NCI-H774 (cell line): Measurements from ENCODE around the gene RNF31.
A peak's percentile ranks its signal among the peaks of the same experiment; 100 is the strongest.

Experiments
- DNase-seq: peaks from one replicate; lab custom pipeline; 2025; lab: John Stamatoyannopoulos, UW

The RNF31 gene

DNA sequence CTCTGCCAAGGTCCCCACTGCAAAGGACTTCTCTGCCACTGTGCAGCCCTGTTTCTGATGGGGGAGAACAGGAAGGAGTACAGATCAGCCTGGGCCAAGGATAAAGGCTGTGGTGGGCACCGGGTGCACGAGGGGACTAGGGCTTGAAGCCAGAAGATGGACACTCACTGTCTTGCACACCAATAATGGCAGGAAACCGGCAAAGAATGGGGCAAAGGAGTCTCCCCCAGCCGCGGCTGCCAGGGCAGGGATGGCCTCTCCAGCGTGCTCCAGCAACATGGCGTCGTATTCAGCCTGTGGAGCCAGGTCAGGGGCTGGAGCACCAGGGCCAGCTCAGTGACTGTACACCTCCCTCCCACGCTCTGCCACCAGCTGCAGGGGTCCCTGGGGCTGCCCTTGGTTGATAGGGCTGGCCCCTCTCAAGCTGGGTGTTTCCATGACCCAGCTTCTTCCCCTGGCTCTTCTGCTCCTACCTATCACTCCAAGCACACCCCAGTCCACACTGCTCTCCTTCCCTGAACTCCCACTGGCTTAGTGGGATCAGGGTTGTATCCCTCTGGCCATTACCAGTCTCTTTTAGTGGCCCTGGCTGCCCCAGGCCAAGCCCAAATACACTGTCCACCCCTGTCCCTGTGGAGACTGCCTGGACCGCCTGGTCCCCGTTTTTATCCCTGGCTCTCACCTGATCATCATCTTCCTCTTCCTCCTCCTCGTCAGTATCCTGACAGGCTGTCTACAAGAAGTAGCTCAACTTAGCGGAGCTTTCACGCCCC, 35.0 kb downstream of the RNF31 start:
- DNase-seq, result no peak

GRCh38 chr14:24183014-24183481, 35.8 kb downstream of the RNF31 start:
- DNase-seq, result no peak

DNA sequence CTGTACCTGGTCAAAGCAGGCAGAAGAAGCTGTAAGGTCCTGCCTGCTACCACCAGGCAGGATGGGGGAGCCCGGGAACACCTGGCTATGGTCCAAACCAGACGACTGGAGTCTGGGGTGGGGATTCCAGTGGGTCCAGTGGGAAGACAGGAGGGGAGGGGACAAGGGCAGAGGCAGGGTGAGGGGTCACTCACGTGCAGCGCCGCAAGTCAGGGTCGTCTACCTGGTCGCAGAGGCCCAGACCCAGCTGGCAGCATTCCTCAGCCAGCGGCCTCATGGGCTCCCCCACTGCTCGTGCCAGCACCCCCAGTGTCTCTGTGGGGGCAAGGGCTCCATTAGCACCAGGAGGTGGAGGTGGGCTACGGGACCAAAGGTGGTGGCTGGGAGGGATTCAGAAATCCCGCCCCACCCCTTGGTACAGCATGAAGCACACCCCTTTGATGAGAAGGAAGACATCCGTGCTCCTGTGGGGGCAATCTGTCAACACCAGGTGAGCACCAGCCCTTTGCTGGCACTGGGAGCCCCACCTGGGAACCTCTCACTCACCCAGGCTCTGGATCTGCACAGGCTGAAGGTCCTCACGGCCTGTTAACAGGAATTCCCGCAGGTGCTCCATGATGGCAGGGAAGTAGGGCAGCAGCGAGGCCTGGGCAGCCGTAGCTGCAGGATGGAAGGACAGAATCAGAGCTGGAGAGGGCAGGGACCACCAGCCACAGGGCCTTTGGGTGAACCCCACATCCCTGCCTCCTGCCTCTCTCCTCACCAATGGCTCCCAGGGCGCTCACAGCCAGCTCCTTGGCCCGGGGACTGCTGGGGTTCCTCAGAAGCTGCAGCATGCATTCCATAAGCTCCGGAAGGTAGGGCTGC, 37.0 kb downstream of the RNF31 start:
- no peak for DNase-seq

- DNase-seq, result no peak
Measured at GRCh38 chr14:24185026-24185425, 37.7 kb downstream of the RNF31 start.

DNA sequence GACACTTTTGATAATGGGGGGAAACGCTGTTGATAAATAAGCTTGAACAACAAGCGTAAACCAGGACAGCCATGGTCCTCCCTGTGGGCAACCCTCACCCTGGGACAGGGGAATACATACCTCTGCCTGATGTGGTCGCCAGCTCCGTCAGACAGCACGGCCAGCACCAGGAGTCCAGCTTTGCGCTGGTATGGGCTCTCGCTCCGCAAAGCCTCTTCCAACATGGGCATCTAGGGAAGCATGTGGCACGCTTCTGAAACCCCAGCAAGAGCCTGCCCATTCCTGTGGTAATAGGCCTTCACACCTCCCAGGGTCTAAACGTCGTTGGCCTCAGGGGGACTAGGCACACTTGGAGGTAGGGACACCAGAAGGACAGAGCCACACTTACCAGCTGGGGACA, 38.4 kb downstream of the RNF31 start:
- DNase-seq, result no peak

DNA sequence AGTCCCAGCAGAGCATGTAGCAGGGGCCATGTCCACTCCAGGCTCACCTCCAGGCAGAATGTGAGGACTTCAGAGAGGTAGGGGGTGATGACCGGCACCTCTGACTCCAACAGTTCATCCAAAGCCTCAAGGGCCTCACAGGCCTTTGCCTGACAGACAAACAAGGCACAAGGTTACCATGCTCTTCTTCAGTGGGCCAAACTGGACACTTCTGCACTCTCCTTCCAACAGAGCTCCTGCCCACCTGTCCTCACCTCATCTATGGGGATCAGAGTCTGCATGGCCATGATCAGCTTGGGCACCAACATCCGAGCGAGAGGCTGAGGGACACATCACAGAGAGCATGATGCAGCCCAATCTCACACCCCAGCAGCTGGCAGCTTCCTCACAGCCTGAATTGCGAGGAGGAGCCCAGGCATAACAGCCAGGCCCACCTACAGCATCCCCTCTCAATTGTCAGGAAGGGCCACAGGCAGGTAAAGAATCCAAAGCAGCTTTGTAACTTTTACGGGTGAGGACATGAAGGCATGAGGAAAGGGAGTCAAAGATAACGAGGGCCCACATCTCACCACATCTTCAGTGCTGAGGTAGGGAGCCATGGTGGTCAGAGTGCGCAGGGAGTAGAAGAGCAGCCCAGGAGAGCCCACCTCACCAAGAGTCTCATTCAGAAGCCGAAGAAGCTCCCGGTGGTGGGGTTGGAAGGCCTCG, 39.7 kb downstream of the RNF31 start:
- DNase-seq, result no peak

DNA sequence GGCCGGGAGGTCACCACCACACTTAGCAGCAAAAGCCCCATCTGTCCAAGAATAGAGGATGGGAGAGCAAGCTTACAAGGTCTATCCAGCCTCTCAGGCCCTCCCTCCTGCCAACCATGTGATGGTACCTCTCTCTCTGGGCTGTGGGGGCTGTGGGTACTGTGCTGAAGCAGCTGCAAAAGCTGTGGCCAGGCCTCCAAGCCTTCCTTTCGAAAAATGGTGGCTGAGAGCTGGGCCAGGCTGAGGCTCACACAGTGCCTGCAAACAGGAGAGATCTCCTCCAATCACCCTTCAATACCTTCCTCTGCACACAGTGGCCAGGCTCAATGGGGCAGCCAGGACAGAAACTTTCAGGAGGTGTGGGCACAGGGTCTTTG, 40.2 kb downstream of the RNF31 start:
- DNase-seq, result no peak

DNA sequence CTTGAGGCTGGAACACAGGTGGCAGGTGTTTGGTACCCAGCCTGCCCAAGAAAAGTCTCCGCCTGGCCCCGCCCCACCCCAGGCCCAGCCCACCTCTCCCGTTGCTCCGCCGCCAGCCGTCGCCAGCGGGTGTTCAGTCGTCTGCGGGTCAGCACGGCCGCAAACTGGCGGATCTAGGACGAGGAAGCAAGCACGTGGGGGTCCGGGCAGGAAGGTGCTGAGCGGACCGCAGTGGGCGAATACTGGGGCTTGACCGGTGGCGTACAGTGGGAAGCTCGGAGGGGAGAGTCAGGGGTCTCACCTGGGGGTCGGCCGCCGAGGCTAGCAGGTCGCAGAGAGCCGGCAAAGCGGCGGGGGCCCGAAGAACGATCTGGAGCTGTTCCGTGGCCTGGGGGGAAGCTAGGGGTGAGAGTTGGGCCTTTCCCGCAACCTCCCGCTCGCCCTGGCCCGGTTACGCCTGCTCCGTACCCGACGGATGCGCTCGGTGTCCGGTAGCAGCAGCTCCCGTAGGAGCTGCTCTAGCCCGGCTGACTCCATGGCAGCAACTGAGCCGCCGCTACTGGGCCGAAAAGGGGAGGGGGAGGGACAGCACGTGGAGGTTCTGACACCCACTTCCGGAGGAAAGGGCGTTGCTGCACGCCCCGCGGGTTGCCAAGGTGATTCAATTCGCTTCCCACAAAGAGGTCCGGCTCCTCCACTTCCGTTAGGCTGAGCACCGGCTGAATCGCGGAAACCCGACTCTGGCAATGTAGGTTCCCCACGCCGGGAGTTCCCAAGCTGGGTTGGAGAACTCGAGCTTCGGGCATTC, 41.2 kb downstream of the RNF31 start, which contains the start of gene IPO4:
IPO4 (minus strand) TSS at position 566 of the 808 bp plus-strand sequence; CDS start at position 537, 29 bp downstream.
- DNase-seq, result peak; percentile 97

- no peak for DNase-seq
Measured at GRCh38 chr14:24189059-24189375, 41.7 kb downstream of the RNF31 start.

DNA sequence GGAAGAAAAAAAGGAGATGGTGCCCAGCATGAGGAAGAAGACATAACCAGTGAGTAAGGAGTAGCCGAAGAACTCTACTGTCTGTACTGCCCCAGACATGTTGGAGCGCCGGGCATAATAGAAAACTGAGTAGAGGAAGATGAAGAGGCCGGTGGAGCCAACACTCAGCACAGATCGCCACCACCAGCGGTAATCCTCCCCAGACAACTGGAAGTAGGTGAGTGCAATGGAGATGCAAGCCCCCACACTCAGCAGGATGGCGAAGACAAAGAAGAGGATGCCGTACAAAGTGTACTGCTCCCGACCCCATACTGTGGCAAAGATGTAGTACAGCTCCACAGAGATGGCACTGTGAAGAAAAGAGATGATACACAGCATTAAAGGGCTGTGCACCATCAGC, 42.2 kb downstream of the RNF31 start:
- no peak for DNase-seq

DNA sequence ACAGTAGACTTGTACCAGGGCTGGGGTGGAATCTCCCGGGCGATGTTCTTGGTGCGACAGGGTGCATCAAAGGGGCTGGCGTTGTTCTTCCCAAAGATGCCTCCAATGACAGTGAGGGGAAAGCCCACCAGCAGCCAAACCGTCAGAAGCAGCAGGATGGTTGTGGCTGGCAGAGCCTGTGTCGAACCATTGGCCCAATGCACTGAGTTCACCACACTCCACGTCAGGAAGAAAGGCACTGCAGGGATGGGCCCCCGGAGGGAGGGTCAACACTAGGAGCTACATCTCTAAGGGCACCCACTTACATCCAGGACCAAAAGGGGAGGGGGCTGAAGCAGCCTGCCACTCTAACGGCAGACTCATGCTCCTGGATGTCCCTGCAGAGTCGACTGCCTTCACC, 43.1 kb downstream of the RNF31 start:
- DNase-seq, result no peak

DNA sequence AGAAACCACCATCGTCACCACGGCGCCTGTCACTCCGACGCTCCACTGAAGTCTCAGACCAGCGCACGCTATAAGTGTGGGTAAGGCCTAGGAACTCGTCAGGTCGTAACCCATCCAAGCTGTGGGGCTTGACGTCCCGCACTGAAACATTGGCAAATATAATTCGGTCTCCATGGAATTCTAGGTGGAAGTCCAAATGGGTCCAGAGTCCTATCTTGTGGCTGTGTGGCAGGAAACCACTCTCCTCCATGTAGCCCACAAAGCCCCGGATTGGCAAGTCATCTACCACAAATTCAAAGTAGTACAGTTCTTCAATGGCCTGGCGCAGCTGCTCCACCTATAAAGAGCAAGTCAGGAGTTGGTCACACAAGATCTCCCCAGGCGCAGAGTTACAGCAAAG, 45.6 kb downstream of the RNF31 start:
- DNase-seq, result no peak

- DNase-seq, result no peak
Measured at GRCh38 chr14:24194186-24194872, 47.0 kb downstream of the RNF31 start.

DNA sequence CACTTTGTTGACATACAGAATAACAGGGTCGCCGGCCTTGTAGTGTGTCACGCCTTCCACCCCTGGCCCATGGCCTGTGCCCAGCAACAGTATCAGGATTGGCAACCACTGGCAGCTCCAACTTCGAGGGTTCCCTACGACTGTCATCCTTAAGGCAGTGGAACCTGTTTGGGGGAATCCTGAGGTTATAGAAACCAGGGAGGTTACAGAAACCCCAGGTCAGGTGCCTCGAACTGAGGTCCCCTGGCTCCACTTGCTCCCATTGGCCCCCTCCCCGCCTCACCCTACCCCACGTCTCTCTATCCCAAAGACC, 47.5 kb downstream of the RNF31 start:
- DNase-seq, result no peak

GRCh38 chr14:24195186-24196070, 48.1 kb downstream of the RNF31 start, which contains the start of gene TM9SF1:
Gene TM9SF1, minus strand, starts transcription at chr14:24195441. Its CDS starts 422 bp downstream, at chr14:24195019.
- peak; percentile 74 for DNase-seq

DNA sequence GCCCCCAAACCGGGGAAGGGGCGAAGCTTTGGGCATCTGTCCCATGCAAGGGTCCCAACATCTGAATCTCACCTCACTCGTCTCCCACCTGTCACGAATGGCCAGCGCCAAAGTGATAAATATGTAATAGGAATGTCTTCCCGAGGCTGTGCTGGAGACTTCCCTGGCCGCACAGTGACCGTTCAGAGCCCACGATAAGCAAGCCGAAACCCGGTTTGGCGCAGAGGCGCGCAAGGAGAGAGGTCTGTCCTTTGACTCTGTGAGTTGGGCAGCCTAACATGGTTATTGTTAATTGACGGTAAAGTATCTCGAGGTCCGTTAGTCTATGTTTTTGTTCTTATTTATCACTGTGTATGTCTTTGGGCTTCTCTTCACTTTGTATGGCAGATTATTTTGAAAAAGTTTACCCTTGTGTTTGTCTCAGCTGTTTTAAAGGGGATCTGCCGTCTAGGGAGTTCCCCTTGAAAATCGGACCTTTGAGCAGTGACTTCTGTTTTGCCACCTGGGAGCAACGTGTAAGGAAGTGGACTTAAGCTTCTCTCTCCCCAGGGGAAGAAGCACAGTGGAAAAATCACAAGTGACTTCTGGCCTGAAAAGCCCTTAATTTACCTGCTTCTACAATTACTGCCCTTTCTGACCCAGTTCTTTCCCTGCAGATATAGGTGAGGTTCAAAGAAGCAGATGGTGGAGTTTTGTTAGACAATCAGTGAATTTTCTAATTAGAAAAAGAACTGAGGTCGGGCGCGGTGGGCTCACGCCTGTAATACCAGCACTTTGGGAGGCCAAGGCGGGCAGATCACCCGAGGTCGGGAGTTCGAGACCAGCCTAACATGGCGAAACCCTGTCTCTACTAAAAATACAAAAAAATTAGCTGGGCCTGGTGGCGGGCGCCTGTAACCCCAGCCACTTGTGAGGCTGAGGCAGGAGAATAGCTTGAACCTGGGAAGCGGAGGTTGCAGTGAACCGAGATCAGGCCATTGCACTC, 49.1 kb downstream of the RNF31 start:
- DNase-seq, result no peak

DNA sequence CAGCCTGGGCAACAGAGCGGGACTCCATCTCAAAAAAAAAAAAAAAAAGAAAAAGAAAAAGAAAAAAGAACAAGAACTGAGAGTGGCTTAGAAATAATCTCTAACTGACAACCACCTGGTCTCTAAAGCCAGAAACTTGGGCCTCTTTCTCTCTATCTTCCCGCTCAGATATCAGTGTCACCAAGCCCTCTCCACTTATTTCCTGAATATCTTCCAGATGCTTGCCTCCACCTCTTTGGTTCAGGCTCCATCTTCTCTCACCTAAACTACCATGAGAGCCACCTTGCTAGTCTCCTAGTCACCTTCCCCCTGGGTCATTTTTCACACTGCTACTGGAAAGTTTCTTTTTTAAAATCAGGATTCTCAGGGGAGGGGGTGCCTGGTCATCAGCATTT, 49.8 kb downstream of the RNF31 start:
- DNase-seq, result no peak

DNA sequence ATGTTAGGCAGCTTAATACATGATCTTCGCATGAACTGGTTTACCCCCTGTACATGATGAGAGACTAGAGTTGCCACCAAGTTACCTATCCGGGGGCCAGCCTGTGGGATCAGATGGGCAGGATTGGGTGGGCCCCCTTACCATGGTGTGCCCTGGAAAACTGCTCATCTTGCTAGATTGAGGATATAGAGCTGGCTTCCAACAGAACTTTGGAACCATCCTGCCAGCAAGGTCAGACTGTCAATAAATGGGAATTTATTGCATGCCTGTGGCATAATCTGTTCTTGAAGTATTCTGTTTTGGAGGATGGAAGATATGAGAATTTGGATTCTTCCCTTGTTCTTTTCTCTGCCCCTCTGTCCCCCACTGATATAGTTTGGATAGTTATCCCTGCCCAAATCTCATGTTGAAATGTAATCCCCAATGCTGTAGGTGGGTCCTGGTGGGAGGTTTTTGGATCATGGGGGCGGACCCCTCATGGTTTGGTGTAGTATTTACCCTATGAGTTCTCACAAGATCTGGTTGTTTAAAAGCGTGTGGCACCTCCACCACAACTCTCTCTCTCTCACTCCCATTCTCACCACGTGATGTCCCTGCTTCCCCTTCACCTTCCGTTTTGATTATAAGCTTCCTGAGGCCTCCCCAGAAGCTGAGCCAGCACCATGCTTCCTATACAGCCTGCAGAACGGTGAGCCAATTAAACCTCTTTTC, 51.7 kb downstream of the RNF31 start:
- DNase-seq, result no peak
